Retinal pigment epithelial cell (primary cell): Measurements from ENCODE around the gene CARNS1.

Experiments
- DNase-seq: peaks from one replicate; pipeline ENCODE4 v3.0.0-alpha.2; 2010; ENCODE audit warnings: low read depth
- H3K4me3 ChIP-seq: 2 replicates; pipeline ENCODE4 v1.5.1; 2011; ENCODE audit warnings: mild to moderate bottlenecking, low read length, control low read depth, moderate library complexity
- CTCF ChIP-seq: conservative IDR thresholded peaks from 2 replicates; pipeline ENCODE4 v1.5.1; 2011; ENCODE audit warnings: low read depth, low read length, control low read depth, inconsistent platforms

The CARNS1 gene

DNA sequence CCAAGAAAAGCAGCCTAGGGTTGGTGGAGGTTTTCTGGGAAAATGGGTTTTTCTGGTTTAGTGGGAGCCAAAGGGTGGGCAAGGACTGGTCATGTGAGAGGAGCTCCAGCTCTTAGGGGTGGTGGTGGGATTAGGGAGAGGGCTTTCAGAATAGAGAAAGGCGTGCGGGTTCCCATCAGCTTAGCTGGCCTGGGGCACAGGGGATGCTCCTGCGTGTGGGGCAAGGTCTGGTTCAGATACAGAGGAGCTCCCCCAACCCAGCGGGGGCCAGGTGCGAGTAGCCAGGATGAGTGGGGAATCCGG lies 52.9 kb downstream of the CARNS1 start:
- TF ChIP-seq CTCF = no peak
- DNase-seq = no peak

GRCh38 chr11:67468759-67469507 lies 53.5 kb downstream of the CARNS1 start, which contains the start of gene TMEM134:
TMEM134 (minus strand) TSS chr11:67469251; CDS start chr11:67469192, 59 bp downstream.
- TF ChIP-seq CTCF = peak; percentile 18
- H3K4me3 ChIP-seq = peak within 1 kb of the TSS; percentile 72
- DNase-seq = peak; percentile 63

More for the DNA sequence above, 52.9 kb downstream of the CARNS1 start:
- H3K4me3 ChIP-seq = peak overlapping the region; percentile 70

DNA sequence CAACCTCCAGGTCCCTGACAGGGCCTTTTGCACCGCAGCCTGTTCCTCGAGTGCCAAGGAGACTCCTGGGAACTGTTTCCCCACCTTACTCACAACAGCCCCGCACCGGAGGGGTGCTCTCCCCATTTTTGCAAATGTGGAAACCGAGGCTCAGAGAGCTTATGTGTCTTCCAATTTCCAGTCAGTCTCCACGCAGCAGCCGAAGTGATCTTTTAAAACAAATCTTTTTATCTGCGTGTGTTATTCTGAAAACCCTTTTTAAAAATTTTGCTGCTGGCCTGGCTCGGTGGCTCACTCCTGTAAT lies 54.0 kb downstream of the CARNS1 start:
- peak overlapping the region; percentile 72 for H3K4me3 ChIP-seq
- no peak for DNase-seq
- no peak for TF ChIP-seq CTCF

GRCh38 chr11:67470337-67471002 lies 55.0 kb downstream of the CARNS1 start:
- no peak overlapping the region for H3K4me3 ChIP-seq
- no peak for DNase-seq
- TF ChIP-seq CTCF = no peak

DNA sequence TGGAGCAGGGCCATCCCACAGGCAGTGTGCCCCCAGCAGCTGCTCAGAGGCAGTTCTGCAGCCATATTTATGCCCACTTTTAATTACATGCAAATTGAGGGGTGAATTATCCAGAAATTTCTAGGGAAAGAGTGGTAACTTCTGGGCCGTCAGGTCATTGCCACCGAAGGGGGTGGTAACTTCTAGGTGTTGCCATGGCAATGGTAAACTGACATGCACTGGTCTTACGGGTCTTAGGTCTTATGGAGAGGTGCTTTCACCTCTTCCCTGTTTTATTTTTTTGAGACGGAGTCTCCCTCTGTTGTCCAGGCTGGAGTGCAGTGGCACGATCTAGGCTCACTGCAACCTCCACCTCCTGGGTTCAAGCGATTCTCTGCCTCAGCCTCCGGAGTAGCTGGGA lies 57.4 kb downstream of the CARNS1 start:
- no peak for DNase-seq
- TF ChIP-seq CTCF = no peak
- H3K4me3 ChIP-seq = no peak overlapping the region
